Liver (tissue), 3 donors: ENCODE data around the gene PLA2G3.

Experiments
- EGR1 ChIP-seq, 2 donors: IDR thresholded peaks; 2 replicates each; pipeline ENCODE4 v1.6.1; 2016 to 2018; ENCODE audit warnings: antibody characterized with exemption in 2 of 2, low read depth in 2 of 2
- FOXA2 ChIP-seq: IDR thresholded peaks from 2 replicates; pipeline ENCODE4 v1.6.1; 2016; ENCODE audit warnings: antibody characterized with exemption
- GABPA ChIP-seq, 2 donors: IDR thresholded peaks in 1 of 2; conservative IDR thresholded peaks in 1 of 2; 2 replicates each; pipeline ENCODE4 v1.6.1; 2016; ENCODE audit warnings: antibody characterized with exemption in 2 of 2, mild to moderate bottlenecking in 1 of 2, moderate library complexity in 1 of 2
- HNF4A ChIP-seq, 2 donors: conservative IDR thresholded peaks; 2 replicates each; pipeline ENCODE4 v1.6.1; 2016; ENCODE audit warnings: antibody characterized with exemption in 2 of 2, mild to moderate bottlenecking in 2 of 2
- HNF4G ChIP-seq: IDR thresholded peaks from 2 replicates; pipeline ENCODE4 v1.6.1; 2016; ENCODE audit warnings: antibody characterized with exemption
- JUND ChIP-seq, 2 donors: IDR thresholded peaks; 2 replicates each; pipeline ENCODE4 v1.6.1; 2016; ENCODE audit warnings: antibody characterized with exemption in 2 of 2
- RAD21 ChIP-seq, 2 donors: IDR thresholded peaks; 2 replicates each; pipeline ENCODE4 v1.6.1; 2016; ENCODE audit warnings: antibody characterized with exemption in 2 of 2, mild to moderate bottlenecking in 2 of 2
- TAF1 ChIP-seq: conservative IDR thresholded peaks from 2 replicates; pipeline ENCODE4 v1.6.1; 2016; ENCODE audit warnings: antibody characterized with exemption, mild to moderate bottlenecking
- YY1 ChIP-seq: IDR thresholded peaks from 2 replicates; pipeline ENCODE4 v1.6.1; 2016; ENCODE audit warnings: antibody characterized with exemption, mild to moderate bottlenecking
- TF ChIP-seq, protein P1 (sequence below): fragments of 150-350 bp; IDR thresholded peaks from 2 replicates; pipeline ENCODE4 v1.5.1; 2017; ENCODE audit warnings: improper control_type of control experiment, low read depth, low read length; ENCODE audit not compliant: missing input control
- TF ChIP-seq, protein P2 (sequence below): IDR thresholded peaks from 2 replicates; pipeline ENCODE4 v1.6.1; 2016; ENCODE audit warnings: antibody characterized with exemption
- TF ChIP-seq, protein P3 (sequence below): IDR thresholded peaks from 2 replicates; pipeline ENCODE4 v1.6.1; 2016; ENCODE audit warnings: antibody characterized with exemption, mild to moderate bottlenecking
- TF ChIP-seq, protein P4 (sequence below): IDR thresholded peaks from 2 replicates; pipeline ENCODE4 v1.6.1; 2016; ENCODE audit warnings: antibody characterized with exemption
- TF ChIP-seq, protein P5 (sequence below): IDR thresholded peaks from 2 replicates; pipeline ENCODE4 v1.6.1; 2016; ENCODE audit warnings: antibody characterized with exemption
- donor health status: healthy.
- donor health status: healthy.

DNA sequence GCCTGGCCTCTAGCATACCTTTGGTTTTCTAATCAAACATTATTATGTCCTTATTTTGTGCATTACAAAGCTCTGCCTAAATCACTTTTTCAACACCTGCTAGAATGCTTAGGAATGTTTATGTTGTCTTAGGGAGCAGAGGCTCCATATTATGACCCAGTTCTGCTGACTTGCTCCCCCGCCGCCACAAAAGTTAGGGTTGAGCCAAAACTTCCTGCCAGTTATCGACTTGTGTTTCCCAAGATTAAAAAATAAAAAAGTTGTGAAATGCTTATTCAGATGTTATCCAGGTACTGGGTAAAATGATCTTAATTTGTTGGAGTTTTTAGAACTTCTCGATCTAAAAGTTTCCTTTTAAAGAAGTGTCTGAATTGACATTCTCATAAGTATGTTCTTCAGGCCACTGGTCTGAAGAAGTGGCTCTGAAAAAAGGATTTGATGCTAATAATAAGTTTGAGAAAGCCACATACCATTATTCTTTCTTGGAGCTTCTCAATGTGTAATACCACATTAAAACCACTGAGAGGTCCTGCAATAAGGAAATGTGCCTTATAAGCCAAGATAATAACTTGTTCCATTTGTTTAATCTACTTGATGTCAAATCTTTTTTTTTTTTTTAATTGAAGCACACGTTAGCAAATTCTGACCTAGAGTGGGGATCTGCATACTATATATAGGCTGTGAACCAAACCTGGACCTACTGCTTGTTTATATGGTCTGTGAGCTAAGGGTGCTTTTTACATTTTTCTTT is 21.9 kb upstream of the PLA2G3 start:
- TF ChIP-seq, protein P1, sequence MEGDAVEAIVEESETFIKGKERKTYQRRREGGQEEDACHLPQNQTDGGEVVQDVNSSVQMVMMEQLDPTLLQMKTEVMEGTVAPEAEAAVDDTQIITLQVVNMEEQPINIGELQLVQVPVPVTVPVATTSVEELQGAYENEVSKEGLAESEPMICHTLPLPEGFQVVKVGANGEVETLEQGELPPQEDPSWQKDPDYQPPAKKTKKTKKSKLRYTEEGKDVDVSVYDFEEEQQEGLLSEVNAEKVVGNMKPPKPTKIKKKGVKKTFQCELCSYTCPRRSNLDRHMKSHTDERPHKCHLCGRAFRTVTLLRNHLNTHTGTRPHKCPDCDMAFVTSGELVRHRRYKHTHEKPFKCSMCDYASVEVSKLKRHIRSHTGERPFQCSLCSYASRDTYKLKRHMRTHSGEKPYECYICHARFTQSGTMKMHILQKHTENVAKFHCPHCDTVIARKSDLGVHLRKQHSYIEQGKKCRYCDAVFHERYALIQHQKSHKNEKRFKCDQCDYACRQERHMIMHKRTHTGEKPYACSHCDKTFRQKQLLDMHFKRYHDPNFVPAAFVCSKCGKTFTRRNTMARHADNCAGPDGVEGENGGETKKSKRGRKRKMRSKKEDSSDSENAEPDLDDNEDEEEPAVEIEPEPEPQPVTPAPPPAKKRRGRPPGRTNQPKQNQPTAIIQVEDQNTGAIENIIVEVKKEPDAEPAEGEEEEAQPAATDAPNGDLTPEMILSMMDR = no peak
- TF ChIP-seq EGR1 (IDR thresholded peaks at IDR 0.05; ENCODE audit: low read depth in 2 of 2) (no peak), JUND (IDR thresholded peaks at IDR 0.05) (peak in 1 of 2 donors; percentile 11), FOXA2 (no peak), YY1 (peak; percentile 27), HNF4G (no peak), HNF4A (conservative IDR thresholded peaks at IDR 0.05) (peak; percentile 48 to 58), GABPA (IDR thresholded peaks at IDR 0.05 in 1 of 2, conservative IDR thresholded peaks at IDR 0.05 in 1 of 2) (peak in 1 of 2 donors; percentile 37), TAF1 (no peak), RAD21 (IDR thresholded peaks at IDR 0.05) (no peak)
- TF ChIP-seq, protein P2, sequence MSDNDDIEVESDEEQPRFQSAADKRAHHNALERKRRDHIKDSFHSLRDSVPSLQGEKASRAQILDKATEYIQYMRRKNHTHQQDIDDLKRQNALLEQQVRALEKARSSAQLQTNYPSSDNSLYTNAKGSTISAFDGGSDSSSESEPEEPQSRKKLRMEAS = peak; percentile 20
- TF ChIP-seq, protein P3, sequence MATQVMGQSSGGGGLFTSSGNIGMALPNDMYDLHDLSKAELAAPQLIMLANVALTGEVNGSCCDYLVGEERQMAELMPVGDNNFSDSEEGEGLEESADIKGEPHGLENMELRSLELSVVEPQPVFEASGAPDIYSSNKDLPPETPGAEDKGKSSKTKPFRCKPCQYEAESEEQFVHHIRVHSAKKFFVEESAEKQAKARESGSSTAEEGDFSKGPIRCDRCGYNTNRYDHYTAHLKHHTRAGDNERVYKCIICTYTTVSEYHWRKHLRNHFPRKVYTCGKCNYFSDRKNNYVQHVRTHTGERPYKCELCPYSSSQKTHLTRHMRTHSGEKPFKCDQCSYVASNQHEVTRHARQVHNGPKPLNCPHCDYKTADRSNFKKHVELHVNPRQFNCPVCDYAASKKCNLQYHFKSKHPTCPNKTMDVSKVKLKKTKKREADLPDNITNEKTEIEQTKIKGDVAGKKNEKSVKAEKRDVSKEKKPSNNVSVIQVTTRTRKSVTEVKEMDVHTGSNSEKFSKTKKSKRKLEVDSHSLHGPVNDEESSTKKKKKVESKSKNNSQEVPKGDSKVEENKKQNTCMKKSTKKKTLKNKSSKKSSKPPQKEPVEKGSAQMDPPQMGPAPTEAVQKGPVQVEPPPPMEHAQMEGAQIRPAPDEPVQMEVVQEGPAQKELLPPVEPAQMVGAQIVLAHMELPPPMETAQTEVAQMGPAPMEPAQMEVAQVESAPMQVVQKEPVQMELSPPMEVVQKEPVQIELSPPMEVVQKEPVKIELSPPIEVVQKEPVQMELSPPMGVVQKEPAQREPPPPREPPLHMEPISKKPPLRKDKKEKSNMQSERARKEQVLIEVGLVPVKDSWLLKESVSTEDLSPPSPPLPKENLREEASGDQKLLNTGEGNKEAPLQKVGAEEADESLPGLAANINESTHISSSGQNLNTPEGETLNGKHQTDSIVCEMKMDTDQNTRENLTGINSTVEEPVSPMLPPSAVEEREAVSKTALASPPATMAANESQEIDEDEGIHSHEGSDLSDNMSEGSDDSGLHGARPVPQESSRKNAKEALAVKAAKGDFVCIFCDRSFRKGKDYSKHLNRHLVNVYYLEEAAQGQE = no peak
- TF ChIP-seq, protein P4, sequence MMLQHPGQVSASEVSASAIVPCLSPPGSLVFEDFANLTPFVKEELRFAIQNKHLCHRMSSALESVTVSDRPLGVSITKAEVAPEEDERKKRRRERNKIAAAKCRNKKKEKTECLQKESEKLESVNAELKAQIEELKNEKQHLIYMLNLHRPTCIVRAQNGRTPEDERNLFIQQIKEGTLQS = no peak
- TF ChIP-seq, protein P5, sequence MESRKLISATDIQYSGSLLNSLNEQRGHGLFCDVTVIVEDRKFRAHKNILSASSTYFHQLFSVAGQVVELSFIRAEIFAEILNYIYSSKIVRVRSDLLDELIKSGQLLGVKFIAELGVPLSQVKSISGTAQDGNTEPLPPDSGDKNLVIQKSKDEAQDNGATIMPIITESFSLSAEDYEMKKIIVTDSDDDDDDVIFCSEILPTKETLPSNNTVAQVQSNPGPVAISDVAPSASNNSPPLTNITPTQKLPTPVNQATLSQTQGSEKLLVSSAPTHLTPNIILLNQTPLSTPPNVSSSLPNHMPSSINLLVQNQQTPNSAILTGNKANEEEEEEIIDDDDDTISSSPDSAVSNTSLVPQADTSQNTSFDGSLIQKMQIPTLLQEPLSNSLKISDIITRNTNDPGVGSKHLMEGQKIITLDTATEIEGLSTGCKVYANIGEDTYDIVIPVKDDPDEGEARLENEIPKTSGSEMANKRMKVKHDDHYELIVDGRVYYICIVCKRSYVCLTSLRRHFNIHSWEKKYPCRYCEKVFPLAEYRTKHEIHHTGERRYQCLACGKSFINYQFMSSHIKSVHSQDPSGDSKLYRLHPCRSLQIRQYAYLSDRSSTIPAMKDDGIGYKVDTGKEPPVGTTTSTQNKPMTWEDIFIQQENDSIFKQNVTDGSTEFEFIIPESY = no peak
